ENCODE measurements around the gene SLC4A4. TPM values are rescaled to one million over a fixed set of nuclear protein-coding genes. Genes with fewer than 3 reads are reported as not detected.

SLC4A4 gene
- total and polyA plus RNA-seq, 4 donors = 3.0 to 36.7 (median 8.2) TPM

DNA sequence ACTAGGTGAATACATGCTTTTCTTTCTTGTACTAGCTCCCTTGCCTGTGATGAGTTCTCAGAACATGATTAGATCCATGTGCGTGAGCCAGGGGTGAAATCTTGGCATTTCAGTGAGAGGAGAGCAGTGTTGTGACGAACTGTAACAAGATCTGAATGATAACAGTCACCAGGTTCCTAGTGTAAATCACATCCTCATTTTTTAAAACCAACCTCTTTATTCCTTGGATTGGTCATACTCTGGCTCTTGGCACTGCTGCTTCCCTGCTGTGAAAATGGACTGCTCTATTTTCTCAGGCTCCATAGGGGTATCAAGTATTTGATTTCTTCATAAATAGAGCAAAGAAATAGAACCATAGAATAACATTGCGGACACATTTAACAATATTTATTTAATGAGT, 206.3 kb downstream of the SLC4A4 start:
- Histone ChIP-seq H3K4me1 (ENCODE audit: control insufficient read depth in 4 of 4, insufficient read depth in 4 of 4, low read length in 3 of 4) (peaks cover 1 to 14% (median 7%) of the 10 kb centered on the region in 4 donors), H3K27me3 (ENCODE audit: control insufficient read depth in 4 of 4, insufficient read depth in 4 of 4, low read length in 3 of 4) (no peaks in the 10 kb centered on the region), H3K4me3 (ENCODE audit: low read depth in 1 of 3, low read length in 3 of 3) (no peak overlapping the region), H3K36me3 (ENCODE audit: control insufficient read depth in 4 of 4, insufficient read depth in 3 of 4, low read depth in 1 of 4, low read length in 3 of 4) (peaks cover 1 to 4% (median 2%) of the 10 kb centered on the region in 4 donors), H3K9ac (ENCODE audit: low read depth in 1 of 2, low read length in 2 of 2) (no peak overlapping the region), H3K27ac (ENCODE audit: low read depth in 1 of 2, low read length in 2 of 2) (no peak overlapping the region), H3K9me3 (ENCODE audit: control insufficient read depth in 4 of 4, low read length in 3 of 4) (no peaks in the 10 kb centered on the region)
- 65% methylated on average over 3 of the region's 3 CpGs for WGBS
- DNase-seq (ENCODE audit: low spot score) = no peak
- no peak for TF ChIP-seq YY1 (IDR thresholded peaks at IDR 0.05)
- TF ChIP-seq GABPA (IDR thresholded peaks at IDR 0.05 in 1 of 2, conservative IDR thresholded peaks at IDR 0.05 in 1 of 2) = no peak
- no peak for TF ChIP-seq MAX (IDR thresholded peaks at IDR 0.05)
- TF ChIP-seq, protein P1, sequence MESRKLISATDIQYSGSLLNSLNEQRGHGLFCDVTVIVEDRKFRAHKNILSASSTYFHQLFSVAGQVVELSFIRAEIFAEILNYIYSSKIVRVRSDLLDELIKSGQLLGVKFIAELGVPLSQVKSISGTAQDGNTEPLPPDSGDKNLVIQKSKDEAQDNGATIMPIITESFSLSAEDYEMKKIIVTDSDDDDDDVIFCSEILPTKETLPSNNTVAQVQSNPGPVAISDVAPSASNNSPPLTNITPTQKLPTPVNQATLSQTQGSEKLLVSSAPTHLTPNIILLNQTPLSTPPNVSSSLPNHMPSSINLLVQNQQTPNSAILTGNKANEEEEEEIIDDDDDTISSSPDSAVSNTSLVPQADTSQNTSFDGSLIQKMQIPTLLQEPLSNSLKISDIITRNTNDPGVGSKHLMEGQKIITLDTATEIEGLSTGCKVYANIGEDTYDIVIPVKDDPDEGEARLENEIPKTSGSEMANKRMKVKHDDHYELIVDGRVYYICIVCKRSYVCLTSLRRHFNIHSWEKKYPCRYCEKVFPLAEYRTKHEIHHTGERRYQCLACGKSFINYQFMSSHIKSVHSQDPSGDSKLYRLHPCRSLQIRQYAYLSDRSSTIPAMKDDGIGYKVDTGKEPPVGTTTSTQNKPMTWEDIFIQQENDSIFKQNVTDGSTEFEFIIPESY (IDR thresholded peaks at IDR 0.05) = no peak
- TF ChIP-seq SP1 (IDR thresholded peaks at IDR 0.05) = no peak
- TF ChIP-seq RXRA (IDR thresholded peaks at IDR 0.05) = no peak
- TF ChIP-seq, protein P2, sequence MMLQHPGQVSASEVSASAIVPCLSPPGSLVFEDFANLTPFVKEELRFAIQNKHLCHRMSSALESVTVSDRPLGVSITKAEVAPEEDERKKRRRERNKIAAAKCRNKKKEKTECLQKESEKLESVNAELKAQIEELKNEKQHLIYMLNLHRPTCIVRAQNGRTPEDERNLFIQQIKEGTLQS (IDR thresholded peaks at IDR 0.05) = no peak
- TF ChIP-seq, protein P3, sequence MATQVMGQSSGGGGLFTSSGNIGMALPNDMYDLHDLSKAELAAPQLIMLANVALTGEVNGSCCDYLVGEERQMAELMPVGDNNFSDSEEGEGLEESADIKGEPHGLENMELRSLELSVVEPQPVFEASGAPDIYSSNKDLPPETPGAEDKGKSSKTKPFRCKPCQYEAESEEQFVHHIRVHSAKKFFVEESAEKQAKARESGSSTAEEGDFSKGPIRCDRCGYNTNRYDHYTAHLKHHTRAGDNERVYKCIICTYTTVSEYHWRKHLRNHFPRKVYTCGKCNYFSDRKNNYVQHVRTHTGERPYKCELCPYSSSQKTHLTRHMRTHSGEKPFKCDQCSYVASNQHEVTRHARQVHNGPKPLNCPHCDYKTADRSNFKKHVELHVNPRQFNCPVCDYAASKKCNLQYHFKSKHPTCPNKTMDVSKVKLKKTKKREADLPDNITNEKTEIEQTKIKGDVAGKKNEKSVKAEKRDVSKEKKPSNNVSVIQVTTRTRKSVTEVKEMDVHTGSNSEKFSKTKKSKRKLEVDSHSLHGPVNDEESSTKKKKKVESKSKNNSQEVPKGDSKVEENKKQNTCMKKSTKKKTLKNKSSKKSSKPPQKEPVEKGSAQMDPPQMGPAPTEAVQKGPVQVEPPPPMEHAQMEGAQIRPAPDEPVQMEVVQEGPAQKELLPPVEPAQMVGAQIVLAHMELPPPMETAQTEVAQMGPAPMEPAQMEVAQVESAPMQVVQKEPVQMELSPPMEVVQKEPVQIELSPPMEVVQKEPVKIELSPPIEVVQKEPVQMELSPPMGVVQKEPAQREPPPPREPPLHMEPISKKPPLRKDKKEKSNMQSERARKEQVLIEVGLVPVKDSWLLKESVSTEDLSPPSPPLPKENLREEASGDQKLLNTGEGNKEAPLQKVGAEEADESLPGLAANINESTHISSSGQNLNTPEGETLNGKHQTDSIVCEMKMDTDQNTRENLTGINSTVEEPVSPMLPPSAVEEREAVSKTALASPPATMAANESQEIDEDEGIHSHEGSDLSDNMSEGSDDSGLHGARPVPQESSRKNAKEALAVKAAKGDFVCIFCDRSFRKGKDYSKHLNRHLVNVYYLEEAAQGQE (IDR thresholded peaks at IDR 0.05) = no peak
- no peak for TF ChIP-seq JUND (IDR thresholded peaks at IDR 0.05)
- TF ChIP-seq FOXA2 (IDR thresholded peaks at IDR 0.05) = no peak
- no peak for TF ChIP-seq HNF4A (conservative IDR thresholded peaks at IDR 0.05)
- no peak for TF ChIP-seq TAF1 (conservative IDR thresholded peaks at IDR 0.05)

- 47% methylated on average over 3 of the region's 3 CpGs for WGBS
- no peak for DNase-seq (ENCODE audit: low spot score)
- no peak overlapping the region for H3K9ac ChIP-seq (ENCODE audit: low read depth in 1 of 2, low read length in 2 of 2)
- no peak overlapping the region for H3K4me3 ChIP-seq (ENCODE audit: low read depth in 1 of 3, low read length in 3 of 3)
- H3K9me3 ChIP-seq (ENCODE audit: control insufficient read depth in 4 of 4, low read length in 3 of 4) = no peaks in the 10 kb centered on the region
- TF ChIP-seq, protein P1 (IDR thresholded peaks at IDR 0.05) = no peak
- TF ChIP-seq EGR1 (IDR thresholded peaks at IDR 0.05; ENCODE audit: low read depth in 2 of 2) = no peak
- peak in 1 of 2 donors; percentile 9 for TF ChIP-seq HNF4A (conservative IDR thresholded peaks at IDR 0.05)
- TF ChIP-seq, protein P3 (IDR thresholded peaks at IDR 0.05) = no peak
- TF ChIP-seq NR2F2 (IDR thresholded peaks at IDR 0.05) = no peak
- TF ChIP-seq YY1 (IDR thresholded peaks at IDR 0.05) = no peak
- TF ChIP-seq RAD21 (IDR thresholded peaks at IDR 0.05) = no peak
- H3K4me1 ChIP-seq (ENCODE audit: control insufficient read depth in 4 of 4, insufficient read depth in 4 of 4, low read length in 3 of 4) = peaks cover 3 to 21% (median 9%) of the 10 kb centered on the region in 4 donors
- H3K27me3 ChIP-seq (ENCODE audit: control insufficient read depth in 4 of 4, insufficient read depth in 4 of 4, low read length in 3 of 4) = no peaks in the 10 kb centered on the region
- H3K36me3 ChIP-seq (ENCODE audit: control insufficient read depth in 4 of 4, insufficient read depth in 3 of 4, low read depth in 1 of 4, low read length in 3 of 4) = peaks cover 1 to 4% (median 2%) of the 10 kb centered on the region in 4 donors
- H3K27ac ChIP-seq (ENCODE audit: low read depth in 1 of 2, low read length in 2 of 2) = peak overlapping the region in 1 of 2 donors; percentile 25
These were observed 210.8 kb downstream of the SLC4A4 start for GRCh38 chr4:71549516-71550160.

All from liver (tissue), 9 donors.